ENCODE measurements around the gene SOWAHA. TPM values are rescaled to one million over a fixed set of nuclear protein-coding genes. Genes with fewer than 3 reads are reported as not detected.

Gene SOWAHA
- total RNA-seq (under 1 TPM in 1 of 2 donors, not detected in 1; 0.18 TPM), polyA plus RNA-seq (1 to 10 TPM in 1 of 2 donors, under 1 TPM in 1; 0.41 to 9.5 TPM)
- long read RNA-seq, donor 1, partial matches to known transcripts, result 0 of 1 reads
- long read RNA-seq, donor 1, other reads (novel, unspliced or antisense), result 0 of 1 reads
- long read RNA-seq, donor 2, result 0 reads

GRCh38 chr5:132812781-132813598 is at the start of gene SOWAHA:
SOWAHA (plus strand) TSS chr5:132813302; CDS start chr5:132813622, 320 bp downstream.
- WGBS, 2 donors, result 3 to 4% methylated on average over 51 to 68 of the region's 68 CpGs
- Histone ChIP-seq H3K36me3 (ENCODE audit: control insufficient read depth in 1 of 2, insufficient read depth in 2 of 2, low read length in 1 of 2) (no peaks in the 10 kb centered on the region), H3K27me3 (ENCODE audit: control insufficient read depth in 1 of 2, insufficient read depth in 2 of 2, low read length in 1 of 2) (no peaks in the 10 kb centered on the region), H3K4me1 (ENCODE audit: control insufficient read depth in 1 of 2, insufficient read depth in 2 of 2, low read length in 2 of 2) (no peaks in the 10 kb centered on the region), H3K9me3 (ENCODE audit: control insufficient read depth, low read length) (no peaks in the 10 kb centered on the region), H3K27ac (ENCODE audit: low read depth in 1 of 2, low read length in 2 of 2) (no peak within 1 kb of the TSS), H3K4me3 (ENCODE audit: low read length in 2 of 2) (peak within 1 kb of the TSS; percentile 12 to 53)
- intact Hi-C loops (cut with DNase I), result no loop called here
- DNase-seq (no peak), ATAC-seq (ENCODE audit: low FRiP score) (no peak)

- Histone ChIP-seq H3K27me3 (ENCODE audit: control insufficient read depth in 1 of 2, insufficient read depth in 2 of 2, low read length in 1 of 2) (no peaks in the 10 kb centered on the region), H3K36me3 (ENCODE audit: control insufficient read depth in 1 of 2, insufficient read depth in 2 of 2, low read length in 1 of 2) (peaks cover 0 to 8% of the 10 kb centered on the region in 2 donors), H3K27ac (ENCODE audit: low read depth in 1 of 2, low read length in 2 of 2) (no peak overlapping the region), H3K4me3 (ENCODE audit: low read length in 2 of 2) (no peak overlapping the region), H3K4me1 (ENCODE audit: control insufficient read depth in 1 of 2, insufficient read depth in 2 of 2, low read length in 2 of 2) (peaks cover 0 to 3% of the 10 kb centered on the region in 2 donors), H3K9me3 (ENCODE audit: control insufficient read depth, low read length) (no peaks in the 10 kb centered on the region)
- no peak for ATAC-seq (ENCODE audit: low FRiP score)
- DNase-seq, result no peak
- intact Hi-C loops (cut with DNase I), result no loop called here
- 89 to 91% methylated on average over 10 of the region's 10 CpGs for WGBS, 2 donors
These were observed 49.1 kb upstream of the SOWAHA start for GRCh38 chr5:132764051-132764450.

- no peak for DNase-seq
These were observed 48.3 kb upstream of the SOWAHA start for GRCh38 chr5:132764671-132765238.

GRCh38 chr5:132765311-132766019 is 47.6 kb upstream of the SOWAHA start:
- ATAC-seq (ENCODE audit: low FRiP score) (no peak), DNase-seq (peak in 1 of 2 donors; percentile 47)
- Histone ChIP-seq H3K4me1 (ENCODE audit: control insufficient read depth in 1 of 2, insufficient read depth in 2 of 2, low read length in 2 of 2) (peaks cover 0 to 3% of the 10 kb centered on the region in 2 donors), H3K4me3 (ENCODE audit: low read length in 2 of 2) (no peak overlapping the region), H3K27me3 (ENCODE audit: control insufficient read depth in 1 of 2, insufficient read depth in 2 of 2, low read length in 1 of 2) (no peaks in the 10 kb centered on the region), H3K27ac (ENCODE audit: low read depth in 1 of 2, low read length in 2 of 2) (no peak overlapping the region), H3K36me3 (ENCODE audit: control insufficient read depth in 1 of 2, insufficient read depth in 2 of 2, low read length in 1 of 2) (peaks cover 0 to 8% of the 10 kb centered on the region in 2 donors), H3K9me3 (ENCODE audit: control insufficient read depth, low read length) (no peaks in the 10 kb centered on the region)
- intact Hi-C loops (cut with DNase I), result no loop called here
- WGBS, 2 donors, result 65% methylated on average over 12 of the region's 12 CpGs

More at GRCh38 chr5:132764671-132765238, 48.3 kb upstream of the SOWAHA start:
- WGBS, 2 donors, result 89 to 93% methylated on average over 7 of the region's 7 CpGs
- intact Hi-C loops (cut with DNase I), result no loop called here
- H3K9me3 ChIP-seq (ENCODE audit: control insufficient read depth, low read length), result no peaks in the 10 kb centered on the region
- peaks cover 0 to 3% of the 10 kb centered on the region in 2 donors for H3K4me1 ChIP-seq (ENCODE audit: control insufficient read depth in 1 of 2, insufficient read depth in 2 of 2, low read length in 2 of 2)
- H3K27ac ChIP-seq (ENCODE audit: low read depth in 1 of 2, low read length in 2 of 2), result no peak overlapping the region
- no peak for ATAC-seq (ENCODE audit: low FRiP score)
- peaks cover 0 to 8% of the 10 kb centered on the region in 2 donors for H3K36me3 ChIP-seq (ENCODE audit: control insufficient read depth in 1 of 2, insufficient read depth in 2 of 2, low read length in 1 of 2)
- H3K27me3 ChIP-seq (ENCODE audit: control insufficient read depth in 1 of 2, insufficient read depth in 2 of 2, low read length in 1 of 2), result no peaks in the 10 kb centered on the region
- no peak overlapping the region for H3K4me3 ChIP-seq (ENCODE audit: low read length in 2 of 2)

GRCh38 chr5:132766020-132766805 is 46.9 kb upstream of the SOWAHA start:
- DNase-seq (peak in 1 of 2 donors; percentile 9), ATAC-seq (ENCODE audit: low FRiP score) (no peak)
- Histone ChIP-seq H3K9me3 (ENCODE audit: control insufficient read depth, low read length) (no peaks in the 10 kb centered on the region), H3K27me3 (ENCODE audit: control insufficient read depth in 1 of 2, insufficient read depth in 2 of 2, low read length in 1 of 2) (no peaks in the 10 kb centered on the region), H3K27ac (ENCODE audit: low read depth in 1 of 2, low read length in 2 of 2) (no peak overlapping the region), H3K4me1 (ENCODE audit: control insufficient read depth in 1 of 2, insufficient read depth in 2 of 2, low read length in 2 of 2) (peaks cover 0 to 3% of the 10 kb centered on the region in 2 donors), H3K36me3 (ENCODE audit: control insufficient read depth in 1 of 2, insufficient read depth in 2 of 2, low read length in 1 of 2) (peaks cover 0 to 6% of the 10 kb centered on the region in 2 donors), H3K4me3 (ENCODE audit: low read length in 2 of 2) (no peak overlapping the region)
- WGBS, 2 donors, result 79 to 81% methylated on average over 14 of the region's 14 CpGs
- intact Hi-C loops (cut with DNase I), result no loop called here

GRCh38 chr5:132766806-132767055 is 46.4 kb upstream of the SOWAHA start:
- WGBS, 2 donors, result 88 to 91% methylated on average over 1 of the region's 1 CpG
- Histone ChIP-seq H3K27ac (ENCODE audit: low read depth in 1 of 2, low read length in 2 of 2) (no peak overlapping the region), H3K36me3 (ENCODE audit: control insufficient read depth in 1 of 2, insufficient read depth in 2 of 2, low read length in 1 of 2) (peaks cover 0 to 6% of the 10 kb centered on the region in 2 donors), H3K27me3 (ENCODE audit: control insufficient read depth in 1 of 2, insufficient read depth in 2 of 2, low read length in 1 of 2) (no peaks in the 10 kb centered on the region), H3K4me3 (ENCODE audit: low read length in 2 of 2) (no peak overlapping the region), H3K9me3 (ENCODE audit: control insufficient read depth, low read length) (no peaks in the 10 kb centered on the region), H3K4me1 (ENCODE audit: control insufficient read depth in 1 of 2, insufficient read depth in 2 of 2, low read length in 2 of 2) (peaks cover 0 to 3% of the 10 kb centered on the region in 2 donors)
- DNase-seq, result peak in 1 of 2 donors; percentile 45
- ATAC-seq (ENCODE audit: low FRiP score), result no peak
- intact Hi-C loops (cut with DNase I), result no loop called here

GRCh38 chr5:132767150-132767549 is 46.0 kb upstream of the SOWAHA start:
- ATAC-seq (ENCODE audit: low FRiP score) (no peak), DNase-seq (peak; percentile 24 to 49)
- Histone ChIP-seq H3K4me1 (ENCODE audit: control insufficient read depth in 1 of 2, insufficient read depth in 2 of 2, low read length in 2 of 2) (peaks cover 0 to 5% of the 10 kb centered on the region in 2 donors), H3K27ac (ENCODE audit: low read depth in 1 of 2, low read length in 2 of 2) (no peak overlapping the region), H3K27me3 (ENCODE audit: control insufficient read depth in 1 of 2, insufficient read depth in 2 of 2, low read length in 1 of 2) (no peaks in the 10 kb centered on the region), H3K36me3 (ENCODE audit: control insufficient read depth in 1 of 2, insufficient read depth in 2 of 2, low read length in 1 of 2) (peaks cover 0 to 6% of the 10 kb centered on the region in 2 donors), H3K4me3 (ENCODE audit: low read length in 2 of 2) (no peak overlapping the region), H3K9me3 (ENCODE audit: control insufficient read depth, low read length) (no peaks in the 10 kb centered on the region)
- intact Hi-C loops (cut with DNase I), result no loop called here
- WGBS, 2 donors, result 6% methylated on average over 2 of the region's 2 CpGs

GRCh38 chr5:132768485-132768868 is 44.6 kb upstream of the SOWAHA start:
- Histone ChIP-seq H3K4me3 (ENCODE audit: low read length in 2 of 2) (no peak overlapping the region), H3K9me3 (ENCODE audit: control insufficient read depth, low read length) (no peaks in the 10 kb centered on the region), H3K36me3 (ENCODE audit: control insufficient read depth in 1 of 2, insufficient read depth in 2 of 2, low read length in 1 of 2) (peaks cover 0 to 4% of the 10 kb centered on the region in 2 donors), H3K27ac (ENCODE audit: low read depth in 1 of 2, low read length in 2 of 2) (peak overlapping the region in 1 of 2 donors; percentile 25), H3K27me3 (ENCODE audit: control insufficient read depth in 1 of 2, insufficient read depth in 2 of 2, low read length in 1 of 2) (no peaks in the 10 kb centered on the region), H3K4me1 (ENCODE audit: control insufficient read depth in 1 of 2, insufficient read depth in 2 of 2, low read length in 2 of 2) (peaks cover 0 to 6% of the 10 kb centered on the region in 2 donors)
- intact Hi-C loops (cut with DNase I), result no loop called here
- 91 to 92% methylated on average over 3 of the region's 3 CpGs for WGBS, 2 donors
- DNase-seq (peak in 1 of 2 donors; percentile 45), ATAC-seq (ENCODE audit: low FRiP score) (no peak)

Data from aorta (tissue), 5 donors.